ENCODE measurements around the gene LAMTOR3.

GRCh38 chr4:99843413-99843812 is 50.8 kb downstream of the LAMTOR3 start:
- TF ChIP-seq CTCF (IDR thresholded peaks at IDR 0.05) = no peak
- no peak for TF ChIP-seq POLR2A (IDR thresholded peaks at IDR 0.05)
- TF ChIP-seq EP300 (IDR thresholded peaks at IDR 0.05) = no peak

Measured in tibial nerve (tissue), 4 donors.